OCI-LY1 (cell line): Measurements from ENCODE around the gene SFI1.

ENCODE experiments used
- H2AFZ ChIP-seq: fragments of 200-600 bp; sonication (generic), shearing (Covaris generic); 2 replicates; pipeline ENCODE4 v1.6.0; 2014; ENCODE audit warnings: antibody characterized with exemption, mild to moderate bottlenecking, low read length
- H3F3A ChIP-seq: fragments of 200-600 bp; sonication (generic), shearing (Covaris generic); 2 replicates; pipeline ENCODE4 v1.6.0; 2014; ENCODE audit warnings: mild to moderate bottlenecking, antibody characterized with exemption, low read length, moderate library complexity; ENCODE audit not compliant: insufficient read depth
- H3K27ac ChIP-seq: fragments of 200-600 bp; sonication (generic); 2 replicates; pipeline ENCODE4 v1.5.1; 2014; ENCODE audit warnings: low read length, mixed run types, mild to moderate bottlenecking, low read depth; ENCODE audit not compliant: poor library complexity, severe bottlenecking
- H3K27me3 ChIP-seq: fragments of 200-600 bp; sonication (generic); 2 replicates; pipeline ENCODE4 v1.6.0; 2014; ENCODE audit warnings: antibody characterized with exemption, mild to moderate bottlenecking, low read length, moderate library complexity; ENCODE audit not compliant: insufficient read depth
- H3K36me3 ChIP-seq: fragments of 200-600 bp; sonication (generic); 2 replicates; pipeline ENCODE4 v1.6.1; 2014; ENCODE audit warnings: mild to moderate bottlenecking, antibody characterized with exemption, low read length, moderate library complexity, mixed read lengths; ENCODE audit not compliant: insufficient read depth
- H3K4me1 ChIP-seq: fragments of 200-600 bp; sonication (generic); 2 replicates; pipeline ENCODE4 v1.5.1; 2014; ENCODE audit warnings: mild to moderate bottlenecking, low read length, moderate library complexity; ENCODE audit not compliant: insufficient read depth, severe bottlenecking
- H3K4me2 ChIP-seq: fragments of 200-600 bp; sonication (generic), shearing (Covaris generic); 2 replicates; pipeline ENCODE4 v1.6.1; 2014; ENCODE audit warnings: low read length
- H3K4me3 ChIP-seq: fragments of 200-600 bp; sonication (generic); 2 replicates; pipeline ENCODE4 v1.5.1; 2014; ENCODE audit warnings: low read length, low read depth, mild to moderate bottlenecking, mixed read lengths; ENCODE audit not compliant: poor library complexity, severe bottlenecking
- H3K79me2 ChIP-seq: fragments of 200-600 bp; shearing (Covaris generic); 2 replicates; pipeline ENCODE4 v1.6.1; 2016; ENCODE audit warnings: mixed run types, low read length, mixed read lengths; ENCODE audit not compliant: insufficient read depth
- H3K9ac ChIP-seq: fragments of 200-600 bp; sonication (generic), shearing (Covaris generic); 2 replicates; pipeline ENCODE4 v1.6.1; 2014; ENCODE audit warnings: mild to moderate bottlenecking, low read length, mixed read lengths
- H3K9me2 ChIP-seq: fragments of 200-600 bp; sonication (generic), shearing (Covaris generic); 2 replicates; pipeline ENCODE4 v1.6.1; 2014; ENCODE audit warnings: low read depth, mild to moderate bottlenecking, low read length, mixed read lengths
- H3K9me3 ChIP-seq: fragments of 200-600 bp; shearing (Covaris generic); 2 replicates; pipeline ENCODE4 v1.6.1; 2014; ENCODE audit warnings: low read length, mixed read lengths
- H4K20me1 ChIP-seq: fragments of 200-600 bp; sonication (generic), shearing (Covaris generic); 2 replicates; pipeline ENCODE4 v1.6.0; 2016; ENCODE audit warnings: mild to moderate bottlenecking, low read length; ENCODE audit not compliant: insufficient read depth
- EZH2 ChIP-seq: fragments of 200-600 bp; sonication (generic), shearing (Covaris generic); IDR thresholded peaks from 2 replicates; pipeline ENCODE4 v1.8.0; 2017; ENCODE audit warnings: borderline replicate concordance, mixed run types, mild to moderate bottlenecking, antibody characterized with exemption, low read length, moderate library complexity, mixed read lengths
- TF ChIP-seq, protein P1 (sequence below): fragments of 200-600 bp; sonication (generic), shearing (Covaris generic); IDR thresholded peaks from 2 replicates; pipeline ENCODE4 v1.5.1; 2017; ENCODE audit warnings: mild to moderate bottlenecking, antibody characterized with exemption, low read length, moderate library complexity, mixed read lengths

SFI1 gene

DNA sequence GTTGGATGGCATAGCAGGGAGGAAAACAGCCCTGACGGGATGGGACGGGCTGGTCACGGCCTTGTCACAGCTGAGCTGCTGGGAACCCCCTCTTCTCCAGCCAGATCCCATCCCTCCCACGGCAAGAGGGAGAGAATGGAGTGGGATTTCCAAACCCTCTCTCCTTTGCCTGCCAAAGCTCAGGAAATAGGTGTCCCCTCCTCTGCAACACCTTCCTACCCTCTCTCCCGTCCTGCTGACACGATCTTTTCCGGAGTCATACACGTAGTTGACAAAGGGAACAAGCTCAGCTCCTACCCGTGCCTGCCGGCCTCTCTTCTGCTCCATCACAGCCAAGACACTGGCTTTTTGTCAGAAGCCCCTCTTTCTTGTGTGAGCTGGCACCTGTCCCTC is 117.6 kb downstream of the SFI1 start:
- Histone ChIP-seq H2AFZ (no peak overlapping the region), H3K79me2 (no peaks in the 10 kb centered on the region), H3F3A (no peaks in the 10 kb centered on the region), H3K36me3 (peaks cover 37% of the 10 kb centered on the region), H3K9me2 (no peaks in the 10 kb centered on the region), H3K27me3 (no peaks in the 10 kb centered on the region), H4K20me1 (no peaks in the 10 kb centered on the region), H3K27ac (no peak overlapping the region), H3K4me3 (no peak overlapping the region), H3K9me3 (no peaks in the 10 kb centered on the region), H3K4me2 (no peak overlapping the region), H3K4me1 (peaks cover 7% of the 10 kb centered on the region), H3K9ac (no peak overlapping the region)
- no peak for TF ChIP-seq EZH2
- TF ChIP-seq, protein P1, sequence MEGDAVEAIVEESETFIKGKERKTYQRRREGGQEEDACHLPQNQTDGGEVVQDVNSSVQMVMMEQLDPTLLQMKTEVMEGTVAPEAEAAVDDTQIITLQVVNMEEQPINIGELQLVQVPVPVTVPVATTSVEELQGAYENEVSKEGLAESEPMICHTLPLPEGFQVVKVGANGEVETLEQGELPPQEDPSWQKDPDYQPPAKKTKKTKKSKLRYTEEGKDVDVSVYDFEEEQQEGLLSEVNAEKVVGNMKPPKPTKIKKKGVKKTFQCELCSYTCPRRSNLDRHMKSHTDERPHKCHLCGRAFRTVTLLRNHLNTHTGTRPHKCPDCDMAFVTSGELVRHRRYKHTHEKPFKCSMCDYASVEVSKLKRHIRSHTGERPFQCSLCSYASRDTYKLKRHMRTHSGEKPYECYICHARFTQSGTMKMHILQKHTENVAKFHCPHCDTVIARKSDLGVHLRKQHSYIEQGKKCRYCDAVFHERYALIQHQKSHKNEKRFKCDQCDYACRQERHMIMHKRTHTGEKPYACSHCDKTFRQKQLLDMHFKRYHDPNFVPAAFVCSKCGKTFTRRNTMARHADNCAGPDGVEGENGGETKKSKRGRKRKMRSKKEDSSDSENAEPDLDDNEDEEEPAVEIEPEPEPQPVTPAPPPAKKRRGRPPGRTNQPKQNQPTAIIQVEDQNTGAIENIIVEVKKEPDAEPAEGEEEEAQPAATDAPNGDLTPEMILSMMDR, result no peak

DNA sequence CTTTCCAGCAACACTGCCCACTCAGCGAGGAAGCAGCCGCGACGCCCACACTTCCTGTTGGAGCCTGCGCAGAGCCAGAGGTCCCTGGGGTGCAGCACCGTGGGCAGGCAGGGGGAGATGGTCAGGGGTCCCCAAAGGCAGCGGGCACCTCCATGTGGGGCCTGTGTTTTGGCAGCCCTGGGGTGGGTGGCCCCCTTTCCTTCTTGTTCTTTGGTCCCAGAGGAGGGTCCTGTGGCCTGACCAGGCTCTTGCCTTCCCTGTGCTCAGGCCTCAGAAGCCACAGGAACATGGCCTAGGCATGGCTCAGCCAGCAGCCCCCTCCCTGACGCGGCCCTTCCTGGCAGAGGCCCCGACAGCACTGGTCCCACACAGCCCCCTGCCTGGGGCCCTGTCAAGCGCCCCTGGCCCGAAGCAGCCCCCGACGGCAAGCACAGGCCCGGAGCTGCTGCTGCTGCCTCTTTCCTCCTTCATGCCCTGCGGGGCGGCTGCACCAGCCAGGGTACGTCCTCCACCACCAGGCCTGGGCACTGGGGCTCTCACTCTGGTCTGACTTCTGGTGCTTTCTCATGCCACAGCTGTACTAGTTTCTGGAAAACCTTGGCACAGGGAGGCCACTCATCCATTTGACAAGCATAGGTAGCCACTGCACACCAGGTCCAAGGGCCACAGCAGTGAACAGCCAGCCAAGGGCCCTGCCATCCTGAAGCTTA is 118.6 kb downstream of the SFI1 start:
- Histone ChIP-seq H3K4me1 (peaks cover 7% of the 10 kb centered on the region), H3K27ac (no peak overlapping the region), H3K4me3 (no peak overlapping the region), H4K20me1 (no peaks in the 10 kb centered on the region), H3K9me3 (no peaks in the 10 kb centered on the region), H3K4me2 (no peak overlapping the region), H2AFZ (no peak overlapping the region), H3F3A (no peaks in the 10 kb centered on the region), H3K27me3 (no peaks in the 10 kb centered on the region), H3K36me3 (peaks cover 47% of the 10 kb centered on the region), H3K9me2 (no peaks in the 10 kb centered on the region), H3K9ac (no peak overlapping the region), H3K79me2 (no peaks in the 10 kb centered on the region)
- TF ChIP-seq, protein P1, result no peak

DNA sequence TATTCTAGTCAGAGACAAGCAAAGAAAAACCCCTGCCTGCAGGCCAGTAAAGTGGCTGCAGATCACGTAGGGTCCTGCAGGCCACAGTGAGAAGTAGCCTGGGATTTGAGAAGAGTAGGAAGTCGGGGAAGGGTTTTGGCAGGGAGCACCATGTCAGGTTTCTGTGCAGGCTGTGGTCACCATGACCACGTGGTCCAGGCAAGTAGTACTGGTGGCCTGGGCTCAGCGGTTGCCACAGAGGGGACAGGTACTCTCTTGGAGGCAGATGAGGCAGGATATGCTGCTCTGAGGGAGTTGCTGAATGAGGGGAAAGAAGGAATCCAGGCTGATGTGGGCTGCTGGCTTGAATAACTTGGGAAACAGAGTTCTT is 119.1 kb downstream of the SFI1 start:
- no peaks in the 10 kb centered on the region for H3K27me3 ChIP-seq

More for the DNA sequence above, 119.1 kb downstream of the SFI1 start:
- no peak for TF ChIP-seq EZH2
- TF ChIP-seq, protein P1, result no peak
- H3F3A ChIP-seq, result no peaks in the 10 kb centered on the region
- H3K9me2 ChIP-seq, result no peaks in the 10 kb centered on the region
- H3K4me2 ChIP-seq, result no peak overlapping the region
- no peak overlapping the region for H2AFZ ChIP-seq
- H3K4me3 ChIP-seq, result no peak overlapping the region
- no peak overlapping the region for H3K27ac ChIP-seq
- H3K4me1 ChIP-seq, result peaks cover 7% of the 10 kb centered on the region
- H4K20me1 ChIP-seq, result no peaks in the 10 kb centered on the region
- H3K9ac ChIP-seq, result no peak overlapping the region
- no peaks in the 10 kb centered on the region for H3K9me3 ChIP-seq
- H3K79me2 ChIP-seq, result no peaks in the 10 kb centered on the region
- peaks cover 52% of the 10 kb centered on the region for H3K36me3 ChIP-seq
